Measurements from ENCODE around the gene NPHS1.
"Not testable (repeated sequence)": the region's sequence is repeated elsewhere in the genome, so short reads cannot be mapped to it uniquely, and the experiment has no call there.

The NPHS1 gene

DNA sequence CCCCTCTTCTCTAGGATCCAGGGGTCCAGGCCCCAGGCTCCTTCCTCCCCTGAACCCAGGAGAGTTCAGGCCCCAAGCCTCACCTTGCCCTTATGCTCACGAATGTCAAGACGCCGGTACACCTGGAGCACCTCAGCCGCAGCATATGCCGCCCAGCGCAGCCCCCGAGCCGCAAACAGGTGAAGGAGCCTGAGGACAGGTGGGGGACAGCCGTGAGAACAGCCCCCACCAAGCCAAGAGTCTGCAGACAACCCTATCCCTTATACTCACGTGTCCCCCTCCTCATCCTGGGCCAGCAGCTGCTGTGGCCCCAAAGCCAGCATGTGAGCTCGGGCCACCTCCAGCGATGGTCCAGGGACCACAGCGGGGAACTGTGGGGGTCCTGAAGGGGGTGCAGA is 44.3 kb upstream of the NPHS1 start:
- in situ Hi-C loops (cut with HindIII; ENCODE audit: low sequenced_read_pairs): no loop called here
- TF ChIP-seq, protein P1, sequence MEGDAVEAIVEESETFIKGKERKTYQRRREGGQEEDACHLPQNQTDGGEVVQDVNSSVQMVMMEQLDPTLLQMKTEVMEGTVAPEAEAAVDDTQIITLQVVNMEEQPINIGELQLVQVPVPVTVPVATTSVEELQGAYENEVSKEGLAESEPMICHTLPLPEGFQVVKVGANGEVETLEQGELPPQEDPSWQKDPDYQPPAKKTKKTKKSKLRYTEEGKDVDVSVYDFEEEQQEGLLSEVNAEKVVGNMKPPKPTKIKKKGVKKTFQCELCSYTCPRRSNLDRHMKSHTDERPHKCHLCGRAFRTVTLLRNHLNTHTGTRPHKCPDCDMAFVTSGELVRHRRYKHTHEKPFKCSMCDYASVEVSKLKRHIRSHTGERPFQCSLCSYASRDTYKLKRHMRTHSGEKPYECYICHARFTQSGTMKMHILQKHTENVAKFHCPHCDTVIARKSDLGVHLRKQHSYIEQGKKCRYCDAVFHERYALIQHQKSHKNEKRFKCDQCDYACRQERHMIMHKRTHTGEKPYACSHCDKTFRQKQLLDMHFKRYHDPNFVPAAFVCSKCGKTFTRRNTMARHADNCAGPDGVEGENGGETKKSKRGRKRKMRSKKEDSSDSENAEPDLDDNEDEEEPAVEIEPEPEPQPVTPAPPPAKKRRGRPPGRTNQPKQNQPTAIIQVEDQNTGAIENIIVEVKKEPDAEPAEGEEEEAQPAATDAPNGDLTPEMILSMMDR (IDR thresholded peaks at IDR 0.05; ENCODE audit: low read depth, low read length): no peak

GRCh38 chr19:35895911-35896642 is 43.8 kb upstream of the NPHS1 start:
- DNase-seq (ENCODE audit: low read depth, low spot score): no peak
- in situ Hi-C loops (cut with HindIII; ENCODE audit: low sequenced_read_pairs): no loop called here
- TF ChIP-seq, protein P1 (IDR thresholded peaks at IDR 0.05; ENCODE audit: low read depth, low read length): no peak
- H3K4me3 ChIP-seq (ENCODE audit: low read depth, low read length): no peak overlapping the region

More for the DNA sequence above, 44.3 kb upstream of the NPHS1 start:
- DNase-seq (ENCODE audit: low read depth, low spot score): no peak
- H3K4me3 ChIP-seq (ENCODE audit: low read depth, low read length): no peak overlapping the region

GRCh38 chr19:35894342-35894741 is 42.0 kb upstream of the NPHS1 start:
- TF ChIP-seq, protein P1 (IDR thresholded peaks at IDR 0.05; ENCODE audit: low read depth, low read length): no peak
- in situ Hi-C loops (cut with HindIII; ENCODE audit: low sequenced_read_pairs): no loop called here
- DNase-seq (ENCODE audit: low read depth, low spot score): no peak
- H3K4me3 ChIP-seq (ENCODE audit: low read depth, low read length): no peak overlapping the region

- H3K4me3 ChIP-seq (ENCODE audit: low read depth, low read length); DNase-seq (ENCODE audit: low read depth, low spot score); in situ Hi-C loops (cut with HindIII; ENCODE audit: low sequenced_read_pairs): not testable (repeated sequence)
Measured at GRCh38 chr19:35891819-35892218, 39.5 kb upstream of the NPHS1 start.

GRCh38 chr19:35890113-35890650 is 37.9 kb upstream of the NPHS1 start:
- no peak overlapping the region for H3K4me3 ChIP-seq (ENCODE audit: low read depth, low read length)
- in situ Hi-C loops (cut with HindIII; ENCODE audit: low sequenced_read_pairs): no loop called here
- DNase-seq (ENCODE audit: low read depth, low spot score): no peak
- TF ChIP-seq, protein P1 (IDR thresholded peaks at IDR 0.05; ENCODE audit: low read depth, low read length): no peak

DNA sequence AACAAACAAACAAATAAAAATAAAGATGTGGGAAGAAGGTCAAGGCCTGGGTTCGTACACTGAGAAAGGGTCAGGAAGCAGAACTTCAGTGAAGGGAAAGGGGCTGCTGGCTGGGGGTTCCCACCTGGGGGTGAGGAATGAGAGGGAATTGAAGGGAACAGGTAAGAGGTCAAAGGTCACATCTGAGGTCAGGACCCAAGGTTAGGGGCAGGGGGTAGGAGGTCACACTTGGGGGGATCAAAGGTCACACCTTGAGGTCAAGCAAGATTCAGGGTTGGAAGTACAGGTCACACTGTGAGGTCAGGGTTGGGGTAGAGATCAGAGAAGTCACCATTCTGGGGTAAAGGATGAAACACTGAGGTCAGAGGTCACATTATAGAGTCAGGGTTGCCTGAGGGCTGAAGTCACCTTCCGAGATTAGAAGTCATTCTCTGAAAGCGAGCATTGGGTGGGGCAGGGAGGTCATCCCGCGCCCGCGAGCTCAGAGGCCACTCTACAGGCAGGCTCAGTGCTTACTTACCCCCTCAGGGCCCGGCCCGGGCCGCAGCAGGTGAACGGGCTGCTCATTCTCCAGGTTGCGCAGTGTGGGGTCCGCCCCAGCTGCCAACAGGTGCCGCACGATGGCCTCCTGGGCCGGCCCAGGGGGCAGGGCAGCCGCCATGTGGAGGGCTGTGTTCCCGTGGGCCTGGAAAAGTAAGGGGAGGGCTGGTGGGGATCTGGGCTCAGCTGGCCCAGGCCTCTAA is 37.2 kb upstream of the NPHS1 start:
- TF ChIP-seq, protein P1 (IDR thresholded peaks at IDR 0.05; ENCODE audit: low read depth, low read length): no peak
- no peak overlapping the region for H3K4me3 ChIP-seq (ENCODE audit: low read depth, low read length)
- in situ Hi-C loops (cut with HindIII; ENCODE audit: low sequenced_read_pairs): no loop called here
- DNase-seq (ENCODE audit: low read depth, low spot score): no peak

GRCh38 chr19:35888398-35888797 is 36.1 kb upstream of the NPHS1 start:
- in situ Hi-C loops (cut with HindIII; ENCODE audit: low sequenced_read_pairs): no loop called here
- H3K4me3 ChIP-seq (ENCODE audit: low read depth, low read length): no peak overlapping the region
- TF ChIP-seq, protein P1 (IDR thresholded peaks at IDR 0.05; ENCODE audit: low read depth, low read length): no peak
- no peak for DNase-seq (ENCODE audit: low read depth, low spot score)
